ENCODE data around the gene PTPRG.
A peak's percentile ranks its signal among the peaks of the same experiment; 100 is the strongest.

PTPRG gene

DNA sequence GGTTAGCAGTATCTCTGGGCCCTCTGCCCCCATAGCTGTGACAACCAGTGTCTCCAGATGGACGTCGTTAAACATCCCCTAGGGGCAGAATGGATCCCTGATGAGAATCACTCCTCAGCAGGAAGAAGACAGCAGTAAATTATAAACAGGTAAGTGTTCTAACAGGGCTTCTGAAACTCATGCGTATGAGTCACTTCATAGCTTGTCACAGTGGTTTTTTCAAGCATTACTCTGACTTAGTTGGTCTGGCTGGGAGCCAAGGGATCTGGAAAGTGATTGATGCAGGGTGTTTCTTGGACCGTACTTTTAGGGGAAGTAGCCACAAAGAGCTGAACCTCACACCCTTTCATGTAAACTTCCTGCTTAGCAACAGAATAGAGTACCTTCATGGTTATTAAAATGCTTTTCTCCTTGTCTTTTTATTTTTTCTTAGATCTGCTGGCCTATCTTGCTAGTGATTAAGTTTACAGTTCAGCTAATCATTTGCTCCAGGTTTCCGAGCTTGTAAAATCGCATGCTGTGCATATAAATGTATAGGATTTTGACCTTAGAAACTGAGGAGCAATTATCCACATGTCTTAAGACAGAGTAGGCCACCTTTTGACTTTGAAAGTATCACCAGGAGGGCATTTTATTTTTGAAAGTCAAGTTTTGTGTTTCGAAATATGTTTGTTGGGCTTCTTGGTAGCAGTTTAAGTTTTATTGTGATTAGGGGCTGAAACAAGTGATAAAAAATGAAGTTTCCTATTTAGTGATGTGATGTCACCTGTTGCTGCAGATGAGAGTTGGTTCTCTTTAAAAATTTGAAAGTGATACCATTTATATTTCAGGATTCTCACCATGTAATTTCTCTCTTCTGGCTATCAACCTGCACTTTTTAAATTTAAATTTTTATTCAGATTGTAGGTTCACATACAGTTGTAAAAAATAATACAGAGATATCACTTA is 333.9 kb downstream of the PTPRG start:
- DNase-seq (ENCODE audit: low read depth) = peak; percentile 35

GRCh38 chr3:61896251-61896650 is 334.9 kb downstream of the PTPRG start:
- DNase-seq (ENCODE audit: low read depth) = no peak

GRCh38 chr3:61897848-61898247 is 336.5 kb downstream of the PTPRG start:
- DNase-seq (ENCODE audit: low read depth) = no peak

GRCh38 chr3:61899700-61900462 is 338.5 kb downstream of the PTPRG start:
- DNase-seq (ENCODE audit: low read depth) = no peak

- DNase-seq (ENCODE audit: low read depth) = no peak
Observed at GRCh38 chr3:61901496-61901895, 340.1 kb downstream of the PTPRG start.

DNA sequence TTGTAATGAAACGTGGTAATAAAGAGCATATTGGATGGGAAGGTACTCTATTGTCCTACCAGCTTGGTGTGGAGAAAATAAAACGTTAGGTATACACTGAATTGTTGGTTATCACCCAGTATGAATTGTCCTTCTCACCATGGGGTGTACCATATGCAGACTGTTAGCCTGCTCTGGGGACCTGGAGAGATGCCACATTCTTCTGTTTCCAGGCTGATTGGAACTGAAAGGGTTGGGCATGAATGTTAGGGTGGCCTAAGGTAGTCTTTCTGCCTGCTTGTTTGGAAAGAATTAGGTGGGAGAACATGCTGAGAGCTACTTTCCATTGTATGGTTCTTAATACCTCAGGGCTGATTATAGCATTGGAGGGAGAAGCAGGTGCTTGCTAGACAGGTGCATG is 340.6 kb downstream of the PTPRG start:
- no peak for DNase-seq (ENCODE audit: low read depth)

DNA sequence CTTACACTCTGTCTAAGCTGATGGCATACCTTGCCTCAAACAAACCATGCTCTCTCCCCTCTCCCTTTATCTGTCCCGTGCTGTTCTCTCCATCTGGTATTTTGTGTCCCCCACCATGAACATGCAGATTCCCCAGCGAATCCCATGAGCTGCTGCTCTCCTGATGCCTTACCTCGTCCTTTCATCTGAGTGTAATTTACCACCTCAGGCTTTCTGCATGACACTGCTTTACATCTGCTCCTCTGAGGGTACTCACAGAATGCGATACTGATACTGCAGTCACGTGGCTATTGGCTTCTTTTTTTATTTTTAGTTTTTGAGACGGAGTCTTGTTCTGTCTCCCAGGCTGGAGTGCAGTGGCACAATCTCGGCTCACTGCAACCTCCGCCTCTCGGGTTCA is 341.7 kb downstream of the PTPRG start:
- DNase-seq (ENCODE audit: low read depth) = no peak

GRCh38 chr3:61903931-61904657 is 342.7 kb downstream of the PTPRG start:
- no peak for DNase-seq (ENCODE audit: low read depth)

- no peak for DNase-seq (ENCODE audit: low read depth)
Observed at GRCh38 chr3:61907210-61907795, 345.9 kb downstream of the PTPRG start.

GRCh38 chr3:61908382-61908781 is 347.0 kb downstream of the PTPRG start:
- DNase-seq (ENCODE audit: low read depth) = no peak

GRCh38 chr3:61910732-61911131 is 349.4 kb downstream of the PTPRG start:
- no peak for DNase-seq (ENCODE audit: low read depth)

GRCh38 chr3:61912158-61912557 is 350.8 kb downstream of the PTPRG start:
- no peak for DNase-seq (ENCODE audit: low read depth)

DNA sequence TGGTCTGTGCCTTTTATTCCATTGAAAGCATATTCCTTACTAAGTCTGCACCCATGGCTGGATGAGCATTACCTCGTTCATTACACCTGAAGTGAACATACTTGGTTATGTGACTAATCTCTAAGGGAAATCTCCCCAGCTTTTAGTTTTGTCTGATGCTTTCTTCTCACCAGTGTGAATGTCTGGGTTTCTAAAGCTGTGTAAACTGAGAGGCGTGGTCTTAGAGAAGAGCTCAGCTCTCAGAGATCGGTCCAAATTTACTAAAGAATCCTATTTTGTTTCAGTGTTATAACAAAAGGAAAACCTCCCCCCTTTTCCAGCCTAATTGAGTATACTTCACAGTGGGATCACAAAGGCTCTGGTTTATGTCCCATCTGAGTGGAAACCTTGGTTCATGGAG is 352.3 kb downstream of the PTPRG start:
- DNase-seq (ENCODE audit: low read depth) = no peak

GRCh38 chr3:61914276-61914675 is 352.9 kb downstream of the PTPRG start:
- no peak for DNase-seq (ENCODE audit: low read depth)

DNA sequence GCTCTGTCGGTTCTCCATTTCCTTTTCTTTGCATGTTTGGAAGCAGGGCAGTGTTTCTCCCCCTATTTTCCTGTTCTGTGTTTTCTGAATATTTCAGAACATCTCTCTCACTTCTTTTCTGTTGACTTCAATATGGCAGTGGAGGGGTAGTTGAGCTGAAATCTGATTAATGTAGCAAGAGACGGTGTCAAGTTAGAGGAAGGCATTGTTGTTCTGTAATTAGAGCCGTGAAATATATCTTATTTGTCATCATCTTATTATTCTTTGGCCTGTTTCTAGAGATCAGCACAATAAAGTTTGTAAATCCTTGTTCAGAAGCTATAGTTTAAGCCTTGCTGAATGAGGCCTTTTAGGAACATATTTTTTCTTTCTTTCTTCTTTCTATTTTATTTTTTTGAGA is 353.9 kb downstream of the PTPRG start:
- no peak for DNase-seq (ENCODE audit: low read depth)

DNA sequence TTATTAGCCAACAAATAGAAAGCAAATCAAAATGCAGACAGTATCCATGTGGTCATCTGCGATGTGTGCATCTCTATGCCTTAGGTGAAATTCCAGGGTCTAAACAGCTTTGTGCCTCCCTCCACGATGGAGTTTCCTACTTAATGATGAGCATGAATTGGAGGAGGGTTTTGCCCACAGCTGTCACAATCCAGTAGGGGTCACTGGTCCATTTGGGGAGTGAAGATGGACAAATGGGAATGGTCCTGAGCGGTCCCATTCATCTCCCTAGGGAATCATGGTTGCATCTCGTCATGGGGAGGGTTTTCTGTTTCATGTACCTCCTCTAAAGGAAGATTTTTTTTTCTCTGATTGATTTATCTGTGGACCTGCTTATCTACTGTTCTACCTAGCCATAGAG is 358.0 kb downstream of the PTPRG start:
- DNase-seq (ENCODE audit: low read depth) = no peak

DNA sequence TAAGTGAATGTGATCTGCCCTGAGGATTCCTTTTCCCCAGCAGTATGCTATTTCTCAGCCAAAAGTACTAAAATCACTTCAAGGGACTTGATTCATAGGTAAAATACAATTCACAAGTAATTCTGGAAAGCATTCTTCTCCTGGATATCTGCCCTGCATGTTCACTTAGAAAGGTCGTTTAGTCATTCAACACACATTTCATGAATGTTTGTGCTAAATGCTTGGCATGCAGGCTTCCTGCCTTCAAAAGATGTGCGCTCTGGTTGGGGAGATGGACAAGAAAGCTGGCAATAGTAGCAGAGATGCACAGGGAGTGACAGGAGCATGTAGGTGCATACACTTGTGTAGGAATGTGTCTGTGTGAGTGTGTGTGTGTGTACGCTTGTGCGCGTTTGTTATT is 360.7 kb downstream of the PTPRG start:
- DNase-seq (ENCODE audit: low read depth) = no peak

DNA sequence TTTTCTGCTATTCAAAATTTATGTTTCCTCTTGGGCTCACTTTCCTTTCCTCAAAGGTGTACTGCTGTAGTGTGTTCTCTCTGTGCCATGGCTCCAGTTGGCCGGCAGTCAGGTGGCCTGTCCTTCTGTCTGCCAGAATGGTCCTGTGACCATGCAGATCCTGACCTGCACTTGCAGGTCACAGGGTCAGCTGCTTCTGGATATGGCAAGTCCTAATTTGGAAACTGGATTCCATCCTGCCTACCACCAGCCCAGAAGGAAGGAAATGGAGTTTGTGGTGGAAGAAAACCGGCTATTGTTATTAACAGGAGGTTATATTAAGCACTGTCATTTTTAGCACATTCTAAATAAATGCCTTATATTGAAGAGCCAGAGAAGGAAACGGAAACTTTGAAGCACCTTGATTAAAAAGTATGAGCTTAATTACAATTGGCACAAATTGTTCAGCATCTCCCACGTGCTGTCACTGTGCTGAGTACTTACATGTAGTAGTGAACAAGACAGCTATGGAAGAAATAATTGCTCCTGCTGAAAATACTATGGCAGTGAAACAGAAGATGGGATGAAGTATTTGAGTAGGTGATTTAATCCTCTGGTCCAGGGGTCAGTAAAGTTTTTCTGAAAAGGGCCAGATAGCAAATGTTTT is 362.8 kb downstream of the PTPRG start:
- no peak for DNase-seq (ENCODE audit: low read depth)

- DNase-seq (ENCODE audit: low read depth) = no peak
Observed at GRCh38 chr3:61924991-61925390, 363.6 kb downstream of the PTPRG start.

- no peak for DNase-seq (ENCODE audit: low read depth)
Observed at GRCh38 chr3:61925721-61926120, 364.4 kb downstream of the PTPRG start.

- DNase-seq (ENCODE audit: low read depth) = no peak
Observed at GRCh38 chr3:61926923-61927322, 365.6 kb downstream of the PTPRG start.

DNA sequence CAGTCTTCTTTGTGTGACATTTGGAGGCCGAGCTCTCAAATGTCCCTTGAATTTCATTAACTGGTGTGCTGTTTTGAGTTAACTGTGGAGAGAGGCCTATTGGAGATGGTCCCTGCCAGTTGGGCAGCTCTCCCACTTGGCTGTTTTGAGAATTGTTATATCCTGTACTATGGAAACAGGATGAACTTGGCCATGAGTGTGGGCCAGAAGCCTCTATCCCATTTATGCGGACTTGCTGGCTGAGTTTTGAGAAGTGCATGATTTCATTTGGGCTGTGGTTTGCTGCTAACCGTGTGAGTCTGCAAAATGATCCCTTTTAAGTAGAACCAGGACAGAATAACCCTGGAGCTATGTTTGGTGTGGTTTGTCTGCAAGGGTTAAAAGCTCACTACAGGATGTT is 366.0 kb downstream of the PTPRG start:
- DNase-seq (ENCODE audit: low read depth) = no peak
